ENCODE results near the gene MARK2.

The MARK2 gene

DNA sequence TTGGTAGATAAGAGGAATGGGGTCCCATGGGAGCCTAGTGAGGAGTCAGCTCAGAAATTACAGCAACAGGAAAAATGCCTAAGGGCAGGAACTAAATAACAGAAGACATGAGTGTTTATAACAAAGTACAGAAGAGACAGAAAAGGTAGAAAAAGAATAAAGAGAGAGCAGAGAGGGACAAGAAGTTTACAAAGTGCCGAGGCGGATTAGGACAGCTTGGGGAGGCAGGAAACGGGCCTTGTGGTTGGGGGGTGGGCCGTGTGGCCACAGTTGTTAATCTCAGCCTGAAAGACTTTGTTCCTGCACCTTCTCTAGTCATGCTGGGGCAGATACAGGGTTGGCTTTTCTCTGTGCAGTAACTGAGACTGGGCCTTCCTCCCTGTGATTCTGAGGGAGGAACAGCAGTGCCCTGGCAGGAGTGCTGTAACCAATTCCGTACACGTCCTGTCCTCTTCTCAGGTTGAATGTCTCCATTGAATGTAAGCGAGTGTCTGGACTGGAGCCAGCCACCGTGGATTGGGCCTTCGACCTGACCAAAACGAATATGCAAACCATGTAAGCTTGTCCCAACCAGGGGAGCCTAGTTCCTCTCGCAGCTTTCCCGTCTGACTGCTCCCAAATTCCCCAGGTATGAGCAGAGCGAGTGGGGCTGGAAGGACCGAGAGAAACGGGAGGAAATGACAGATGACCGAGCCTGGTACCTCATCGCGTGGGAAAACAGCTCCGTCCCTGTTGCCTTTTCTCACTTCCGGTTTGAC is 113.0 kb downstream of the MARK2 start:
- in situ Hi-C loops (cut with MboI; ENCODE audit: low sequenced_read_pairs, unreplicated experiment): no loop called here
- peak; percentile 79 for DNase-seq (ENCODE audit: low spot score)
- TF ChIP-seq, protein P1, sequence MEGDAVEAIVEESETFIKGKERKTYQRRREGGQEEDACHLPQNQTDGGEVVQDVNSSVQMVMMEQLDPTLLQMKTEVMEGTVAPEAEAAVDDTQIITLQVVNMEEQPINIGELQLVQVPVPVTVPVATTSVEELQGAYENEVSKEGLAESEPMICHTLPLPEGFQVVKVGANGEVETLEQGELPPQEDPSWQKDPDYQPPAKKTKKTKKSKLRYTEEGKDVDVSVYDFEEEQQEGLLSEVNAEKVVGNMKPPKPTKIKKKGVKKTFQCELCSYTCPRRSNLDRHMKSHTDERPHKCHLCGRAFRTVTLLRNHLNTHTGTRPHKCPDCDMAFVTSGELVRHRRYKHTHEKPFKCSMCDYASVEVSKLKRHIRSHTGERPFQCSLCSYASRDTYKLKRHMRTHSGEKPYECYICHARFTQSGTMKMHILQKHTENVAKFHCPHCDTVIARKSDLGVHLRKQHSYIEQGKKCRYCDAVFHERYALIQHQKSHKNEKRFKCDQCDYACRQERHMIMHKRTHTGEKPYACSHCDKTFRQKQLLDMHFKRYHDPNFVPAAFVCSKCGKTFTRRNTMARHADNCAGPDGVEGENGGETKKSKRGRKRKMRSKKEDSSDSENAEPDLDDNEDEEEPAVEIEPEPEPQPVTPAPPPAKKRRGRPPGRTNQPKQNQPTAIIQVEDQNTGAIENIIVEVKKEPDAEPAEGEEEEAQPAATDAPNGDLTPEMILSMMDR (IDR thresholded peaks at IDR 0.05; ENCODE audit: borderline replicate concordance, control extremely low read depth, extremely low read depth, insufficient read depth, missing control alignments): no peak

DNA sequence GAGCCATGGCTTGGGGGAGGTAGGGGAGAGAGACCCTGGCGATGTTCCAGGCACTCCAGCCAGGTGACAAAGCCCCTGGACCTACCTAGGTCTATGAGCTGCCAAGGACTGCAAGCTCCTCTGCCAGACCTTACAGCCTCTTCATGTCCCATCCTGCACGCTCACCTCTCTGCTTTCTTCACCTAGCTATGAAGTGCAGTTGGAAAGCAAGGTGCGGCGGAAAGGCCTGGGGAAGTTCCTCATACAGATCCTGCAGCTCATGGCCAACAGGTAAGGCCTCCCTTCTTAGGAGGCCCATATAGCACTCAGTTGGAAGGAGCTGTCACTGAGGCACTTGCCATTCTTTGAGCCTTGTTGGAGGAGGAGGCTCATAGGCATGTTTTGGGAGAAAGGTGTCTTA is 113.7 kb downstream of the MARK2 start:
- no peak for DNase-seq (ENCODE audit: low spot score)
- TF ChIP-seq, protein P1 (IDR thresholded peaks at IDR 0.05; ENCODE audit: borderline replicate concordance, control extremely low read depth, extremely low read depth, insufficient read depth, missing control alignments): no peak
- in situ Hi-C loops (cut with MboI; ENCODE audit: low sequenced_read_pairs, unreplicated experiment): no loop called here

GRCh38 chr11:63958008-63958407 is 119.1 kb downstream of the MARK2 start:
- TF ChIP-seq, protein P1 (IDR thresholded peaks at IDR 0.05; ENCODE audit: borderline replicate concordance, control extremely low read depth, extremely low read depth, insufficient read depth, missing control alignments): no peak
- in situ Hi-C loops (cut with MboI; ENCODE audit: low sequenced_read_pairs, unreplicated experiment): no loop called here
- DNase-seq (ENCODE audit: low spot score): no peak
